GM18508 (cell line): ENCODE data around the gene B4GALT7.
"Not testable (repeated sequence)": the region's sequence is repeated elsewhere in the genome, so short reads cannot be mapped to it uniquely, and the experiment has no call there.

ENCODE experiments used
- ATAC-seq: cut with Tn5 transposase; IDR thresholded peaks from one replicate; pipeline ENCODE4 v1.9.1; 2021; ENCODE audit warnings: moderate number of reproducible peaks; ENCODE audit not compliant: insufficient read depth, unreplicated experiment

Gene B4GALT7

DNA sequence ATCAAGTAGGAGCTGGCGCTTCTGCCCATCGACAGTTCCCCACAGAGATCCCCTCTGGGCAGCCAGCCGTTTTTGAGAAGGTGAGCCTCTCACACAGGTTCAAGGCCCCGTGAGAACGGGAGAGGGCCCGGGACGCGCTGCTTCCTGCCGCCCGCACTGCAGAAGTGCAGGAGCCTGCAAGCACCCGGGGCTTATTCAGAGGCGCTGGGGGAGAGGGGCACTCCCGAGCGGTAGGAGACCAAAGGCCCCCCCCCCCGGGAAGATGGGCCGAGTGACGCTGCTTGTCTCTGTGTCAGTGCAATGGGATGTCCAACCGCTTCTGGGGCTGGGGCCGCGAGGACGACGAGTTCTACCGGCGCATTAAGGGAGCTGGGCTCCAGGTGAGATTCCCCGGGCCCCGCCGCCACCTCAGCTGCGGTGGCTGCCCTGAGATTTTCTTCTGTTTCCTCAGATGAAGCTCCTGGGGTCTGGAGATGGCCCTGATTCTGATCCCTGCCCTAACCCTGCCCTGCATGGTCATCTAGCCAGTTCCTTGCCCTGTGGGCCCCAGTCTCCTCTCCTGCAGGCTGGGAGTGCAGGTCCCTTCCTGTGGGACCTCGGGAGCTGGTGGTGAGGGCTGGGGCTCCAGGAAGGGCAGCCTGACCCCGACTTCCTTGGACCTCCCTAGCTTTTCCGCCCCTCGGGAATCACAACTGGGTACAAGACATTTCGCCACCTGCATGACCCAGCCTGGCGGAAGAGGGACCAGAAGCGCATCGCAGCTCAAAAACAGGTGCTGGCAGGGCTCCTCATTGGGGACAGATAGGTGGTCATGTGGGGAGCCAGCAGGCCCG, 8.5 kb downstream of the B4GALT7 start:
- no peak for ATAC-seq

DNA sequence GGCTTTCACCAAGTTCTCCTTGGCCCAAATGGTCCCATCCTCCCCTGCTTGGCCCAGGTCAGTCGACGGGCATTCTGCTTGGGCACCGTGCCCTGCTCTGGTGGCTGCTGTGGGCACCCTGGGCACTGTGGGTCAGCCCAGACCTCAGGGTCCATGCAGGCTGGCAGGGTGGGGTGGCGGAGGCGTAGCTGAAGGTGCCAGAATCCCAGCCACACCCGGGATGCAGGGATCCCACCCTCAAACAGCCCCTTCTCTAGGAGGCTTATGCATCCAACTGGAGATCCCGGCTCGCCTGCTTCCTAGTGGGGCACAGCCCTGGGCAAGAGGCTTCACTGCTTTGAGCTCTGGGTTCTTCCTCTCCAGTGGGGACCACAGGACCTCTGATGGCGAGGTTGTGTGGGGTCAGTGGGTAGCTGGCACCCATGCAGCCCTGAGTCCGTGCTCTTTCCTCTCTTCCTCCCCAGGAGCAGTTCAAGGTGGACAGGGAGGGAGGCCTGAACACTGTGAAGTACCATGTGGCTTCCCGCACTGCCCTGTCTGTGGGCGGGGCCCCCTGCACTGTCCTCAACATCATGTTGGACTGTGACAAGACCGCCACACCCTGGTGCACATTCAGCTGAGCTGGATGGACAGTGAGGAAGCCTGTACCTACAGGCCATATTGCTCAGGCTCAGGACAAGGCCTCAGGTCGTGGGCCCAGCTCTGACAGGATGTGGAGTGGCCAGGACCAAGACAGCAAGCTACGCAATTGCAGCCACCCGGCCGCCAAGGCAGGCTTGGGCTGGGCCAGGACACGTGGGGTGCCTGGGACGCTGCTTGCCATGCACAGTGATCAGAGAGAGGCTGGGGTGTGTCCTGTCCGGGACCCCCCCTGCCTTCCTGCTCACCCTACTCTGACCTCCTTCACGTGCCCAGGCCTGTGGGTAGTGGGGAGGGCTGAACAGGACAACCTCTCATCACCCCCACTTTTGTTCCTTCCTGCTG, 9.4 kb downstream of the B4GALT7 start:
- no peak for ATAC-seq

DNA sequence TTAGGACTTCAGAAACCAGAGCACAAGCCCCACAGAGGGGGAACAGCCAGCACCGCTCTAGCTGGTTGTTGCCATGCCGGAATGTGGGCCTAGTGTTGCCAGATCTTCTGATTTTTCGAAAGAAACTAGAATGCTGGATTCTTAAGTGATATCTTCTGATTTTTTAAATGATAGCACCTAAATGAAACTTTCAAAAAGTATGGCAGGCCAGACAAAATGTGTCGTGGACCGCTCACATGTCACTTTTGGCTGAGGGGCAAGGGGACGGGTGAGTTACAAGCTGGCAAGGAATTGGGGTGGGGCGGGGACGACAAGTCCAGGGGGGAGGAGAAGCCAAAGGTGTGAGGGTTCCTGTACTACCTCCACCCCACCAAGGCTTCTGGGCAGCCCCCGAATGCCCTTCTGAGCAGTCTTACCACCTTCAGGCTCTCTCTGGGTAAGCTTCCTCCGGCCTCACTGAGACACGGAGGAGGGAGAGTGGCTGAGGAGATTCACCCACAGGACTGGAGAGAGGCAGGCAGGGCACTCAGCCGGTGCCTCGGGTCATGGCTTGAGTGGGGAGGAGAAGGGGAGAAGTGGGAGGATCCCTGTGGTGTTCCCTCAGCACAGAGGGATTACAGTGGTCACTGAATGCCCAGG, 10.3 kb downstream of the B4GALT7 start:
- ATAC-seq, result no peak

DNA sequence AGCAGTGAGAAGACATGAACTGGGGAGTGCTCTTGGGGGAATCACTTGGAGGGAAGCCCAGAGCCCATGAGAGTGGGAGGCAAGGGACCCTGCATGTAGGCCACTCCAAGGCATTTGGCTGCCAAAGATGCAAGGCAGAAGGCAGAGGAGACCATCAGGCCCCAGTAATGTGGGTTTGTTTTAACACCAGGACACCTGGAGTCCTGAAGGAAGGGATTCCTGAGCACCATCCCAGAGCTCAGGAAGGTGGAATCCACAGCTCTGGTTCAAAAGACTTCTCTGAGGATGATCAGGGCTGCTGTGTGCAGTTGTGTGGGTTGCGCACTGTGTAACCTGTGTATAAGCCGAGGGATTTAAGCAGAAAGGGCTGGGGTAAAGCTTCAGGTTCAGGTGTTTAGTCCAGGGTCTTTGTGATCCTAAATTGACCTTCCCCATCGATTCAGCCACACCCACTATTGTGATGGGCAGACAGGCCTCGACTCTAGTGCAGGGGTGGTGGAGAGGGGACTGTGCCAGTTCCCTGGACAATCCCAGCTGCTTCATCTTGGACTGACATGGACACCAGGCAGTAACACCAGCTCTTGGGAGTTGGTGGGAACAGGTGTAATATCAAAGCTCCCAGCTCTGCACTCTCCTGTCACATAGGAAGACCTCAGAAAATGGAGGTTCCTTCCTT, 11.0 kb downstream of the B4GALT7 start:
- ATAC-seq, result no peak

DNA sequence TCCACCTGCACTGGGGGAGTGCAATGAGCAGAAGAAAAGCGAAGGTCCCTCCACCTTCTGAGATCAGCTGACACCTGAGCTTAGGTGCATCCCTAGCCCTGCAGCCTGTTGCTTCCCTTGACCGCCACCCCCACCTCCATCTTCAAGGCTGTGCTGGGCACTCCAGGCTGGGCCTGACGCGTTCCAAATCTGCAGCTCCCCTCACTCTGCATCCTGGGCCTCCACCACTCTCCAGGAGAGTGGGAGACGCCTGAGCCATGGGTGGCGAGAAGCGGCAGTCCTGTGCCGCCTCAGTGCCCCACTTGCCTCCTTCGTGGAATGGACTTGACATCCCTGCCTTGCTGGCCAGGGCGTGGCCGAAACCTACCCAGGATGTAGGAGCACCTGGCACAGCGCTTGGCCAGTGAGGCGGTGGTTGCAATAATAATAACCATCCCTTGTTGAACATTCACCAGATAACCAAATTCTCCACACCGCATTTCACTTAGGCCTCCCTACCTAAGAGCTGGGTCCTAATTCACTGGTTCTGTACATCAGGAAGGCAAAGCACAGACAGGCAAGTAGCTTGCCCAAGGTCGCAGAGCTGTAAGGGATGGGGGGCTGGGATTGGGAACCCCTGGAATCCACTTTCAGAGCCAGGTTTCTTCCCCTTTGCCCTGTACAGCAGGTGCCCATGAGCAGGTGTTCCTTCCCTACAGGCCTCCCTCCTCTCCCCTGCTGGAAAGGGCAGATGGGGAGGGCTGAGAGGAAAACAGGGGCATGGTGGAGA, 11.7 kb downstream of the B4GALT7 start:
- no peak for ATAC-seq

DNA sequence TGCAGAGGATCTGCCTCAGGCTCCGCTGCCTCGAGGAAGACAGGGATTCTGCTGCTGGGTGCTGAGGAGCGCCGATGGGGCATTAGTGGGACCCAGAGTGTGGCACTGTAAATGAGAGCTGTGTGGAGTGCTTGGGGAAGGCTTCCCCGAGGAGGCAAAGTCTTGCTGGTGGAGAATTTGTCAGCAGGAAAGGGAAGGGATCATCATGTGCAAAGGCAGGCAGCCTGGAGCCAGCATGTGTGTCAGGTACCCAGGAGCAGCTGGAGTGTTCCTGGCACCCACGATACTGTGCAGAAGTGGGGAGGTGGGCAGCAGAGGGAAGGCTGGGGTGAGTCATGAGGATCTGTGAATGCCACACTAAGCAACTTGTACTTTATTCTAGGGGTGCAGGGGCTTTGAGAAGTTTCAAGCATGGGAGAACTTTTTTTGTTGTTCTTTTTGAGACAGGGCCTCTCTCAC, 12.3 kb downstream of the B4GALT7 start:
- ATAC-seq, result no peak

DNA sequence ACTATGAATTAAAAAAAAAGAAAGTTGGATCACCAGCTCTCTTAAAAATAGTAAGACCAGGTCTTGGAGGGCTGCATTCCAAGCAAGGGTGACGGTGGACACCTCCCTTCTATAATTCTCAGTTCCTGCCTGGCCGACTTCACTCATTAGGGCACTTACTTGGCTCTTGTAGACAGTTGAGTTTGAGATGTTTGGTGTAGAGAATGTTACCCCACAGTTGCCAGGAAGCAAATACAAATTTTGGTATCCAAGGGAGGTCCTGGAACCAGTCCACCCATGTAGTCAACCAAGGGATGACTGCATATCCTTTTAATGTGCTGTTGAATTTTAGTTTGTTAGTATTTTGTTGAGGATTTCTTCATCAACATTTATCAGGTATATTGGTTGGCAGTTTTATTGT, 20.6 kb downstream of the B4GALT7 start:
- ATAC-seq, result no peak

DNA sequence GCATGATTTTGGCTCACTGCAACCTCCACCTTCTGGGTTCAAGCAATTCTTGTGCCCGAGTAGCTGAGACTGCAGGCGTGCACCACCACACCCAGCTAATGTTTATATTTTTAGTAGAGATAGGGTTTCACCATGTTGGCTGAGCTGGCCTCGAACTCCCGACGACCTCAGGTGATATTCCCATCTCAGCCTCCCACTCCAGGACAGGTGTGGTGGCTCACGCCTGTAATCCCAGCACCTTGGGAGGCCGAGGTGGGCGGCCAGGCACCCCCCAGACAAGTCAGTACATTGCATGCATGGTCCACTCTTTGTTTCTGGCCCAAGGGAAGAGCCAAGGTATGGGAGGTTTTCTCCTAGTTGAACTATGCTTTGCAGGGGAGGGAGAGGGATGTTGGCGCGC, 24.2 kb downstream of the B4GALT7 start:
- ATAC-seq, result not testable (repeated sequence)

DNA sequence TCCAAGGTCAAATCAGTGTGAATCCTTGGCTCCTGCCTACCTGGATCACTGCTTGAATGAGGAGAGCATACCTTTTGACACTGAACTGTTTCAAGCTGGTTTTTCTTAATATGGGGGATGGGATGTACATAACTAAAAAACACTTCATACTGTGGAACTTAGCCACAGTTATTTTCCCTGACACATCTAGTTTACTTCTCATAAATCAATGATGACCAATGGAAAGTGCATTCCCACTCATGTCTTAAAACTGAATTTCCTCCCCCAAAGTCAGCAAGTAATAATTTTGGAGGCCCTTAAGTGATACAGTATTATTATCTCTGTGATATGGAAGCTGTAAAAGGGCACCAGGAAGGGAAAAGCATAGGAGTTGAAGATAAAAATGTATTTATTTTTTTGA, 30.3 kb downstream of the B4GALT7 start:
- ATAC-seq, result not testable (repeated sequence)

DNA sequence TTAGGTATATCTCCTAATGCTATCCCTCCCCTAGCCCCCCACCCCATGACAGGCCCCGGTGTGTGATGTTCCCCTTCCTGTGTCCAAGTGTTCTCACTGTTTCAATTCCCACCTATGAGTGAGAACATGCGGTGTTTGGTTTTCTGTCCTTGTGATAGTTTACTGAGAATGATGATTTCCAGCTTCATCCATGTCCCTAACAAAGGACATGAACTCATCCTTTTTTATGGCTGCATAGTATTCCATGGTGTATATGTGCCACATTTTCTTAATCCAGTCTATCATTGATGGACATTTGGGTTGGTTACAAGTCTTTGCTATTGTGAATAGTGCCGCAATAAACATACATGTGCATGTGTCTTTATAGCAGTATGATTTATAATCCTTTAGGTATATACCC, 35.0 kb downstream of the B4GALT7 start:
- ATAC-seq, result not testable (repeated sequence)

DNA sequence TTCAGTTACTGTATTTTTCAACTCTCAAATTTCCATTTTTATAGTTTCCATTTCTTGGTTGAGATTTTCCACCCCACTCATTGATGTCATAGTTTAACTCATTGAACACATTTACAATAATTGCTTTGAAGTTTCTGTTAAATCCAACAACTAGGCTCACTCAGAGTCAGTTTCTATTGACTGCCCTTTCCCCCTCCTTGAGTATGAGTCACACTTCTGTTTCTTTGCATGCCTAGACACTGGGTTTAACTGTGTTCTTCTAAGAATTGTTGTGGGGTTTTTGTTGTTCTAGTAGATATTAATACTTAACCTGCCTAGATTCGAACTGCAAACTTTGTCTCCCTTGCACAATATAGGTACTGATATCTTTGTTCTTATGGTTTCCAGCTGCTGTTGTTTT, 45.5 kb downstream of the B4GALT7 start:
- not testable (repeated sequence) for ATAC-seq

DNA sequence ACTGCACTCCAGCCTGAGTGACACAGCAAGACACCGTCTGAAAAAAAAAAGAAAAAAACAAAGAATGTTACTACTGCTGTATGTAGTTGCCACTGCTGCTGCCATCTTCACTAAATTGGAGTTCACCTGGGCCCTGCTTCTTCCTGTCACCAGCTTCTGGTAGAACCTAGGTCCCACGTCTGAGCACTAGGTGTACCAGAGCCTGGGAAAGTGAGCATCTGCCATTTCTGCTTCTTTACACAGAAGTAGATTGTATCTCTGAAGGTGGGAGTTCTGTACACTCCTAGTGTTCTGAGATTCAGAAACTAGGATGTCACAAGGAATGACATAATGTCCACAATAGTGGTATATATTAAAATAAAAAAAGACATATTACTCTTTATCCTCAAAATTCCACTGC, 51.3 kb downstream of the B4GALT7 start:
- ATAC-seq, result not testable (repeated sequence)

DNA sequence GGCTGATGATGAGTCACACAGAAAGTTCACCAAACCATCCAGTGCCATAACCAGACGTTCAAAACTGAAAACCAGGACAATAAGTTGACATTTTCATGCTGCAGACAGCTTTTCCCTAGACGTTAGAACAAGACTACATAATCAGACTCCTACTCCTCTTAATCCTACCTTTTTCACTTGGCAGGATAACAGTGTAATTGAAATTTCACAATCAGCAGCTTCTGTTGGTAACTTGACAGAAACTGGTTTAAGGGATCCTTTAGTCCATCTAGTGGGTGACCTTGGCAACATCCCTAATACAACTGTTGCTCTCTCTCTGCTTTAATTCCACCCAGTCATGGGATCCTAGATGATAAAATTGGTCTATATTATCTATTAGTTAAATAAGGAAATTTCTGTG, 57.9 kb downstream of the B4GALT7 start:
- ATAC-seq, result not testable (repeated sequence)

DNA sequence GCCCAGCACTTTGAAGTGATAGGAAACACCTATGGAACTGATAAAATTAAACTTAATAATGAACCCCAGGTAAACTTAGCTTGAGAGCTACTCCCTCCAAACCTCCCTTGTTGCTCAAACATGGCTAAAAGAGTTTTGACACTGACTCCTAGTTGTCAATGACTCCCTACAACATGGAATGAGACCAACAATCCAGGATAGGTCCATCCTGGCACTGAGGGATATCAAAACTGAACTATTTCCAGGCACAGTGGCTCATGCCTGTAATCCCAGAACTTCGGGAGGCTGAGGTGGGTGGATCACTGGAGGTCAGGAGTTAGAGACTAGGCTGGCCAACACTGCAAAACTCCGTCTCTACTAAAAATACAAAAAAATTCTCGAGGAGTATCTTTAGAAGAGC, 58.6 kb downstream of the B4GALT7 start:
- not testable (repeated sequence) for ATAC-seq
